Right cardiac atrium (tissue), 5 donors: ENCODE measurements around the gene SLC6A17. TPM values are rescaled to one million over a fixed set of nuclear protein-coding genes. Genes with fewer than 3 reads are reported as not detected.

ENCODE experiments used
- ATAC-seq, 2 donors: fragments of 200-7000 bp; cut with Tn5 transposase; one replicate each; pipeline versions ENCODE4 v1.8.0 to v1.9.1; 2020; ENCODE audit warnings: moderate library complexity in 2 of 2, mild to moderate bottlenecking in 1 of 2
- DNase-seq, 3 donors: peaks; one replicate each; pipeline ENCODE4 v3.0.0-alpha.2; 2020
- H3K27ac ChIP-seq: one replicate; pipeline ENCODE4 v1.5.1; 2013; ENCODE audit warnings: mild to moderate bottlenecking, low read length, control low read depth, moderate library complexity
- H3K27me3 ChIP-seq: one replicate; pipeline ENCODE4 v1.6.1; 2013; ENCODE audit not compliant: control insufficient read depth, insufficient read depth
- H3K4me1 ChIP-seq: one replicate; pipeline ENCODE4 v1.6.1; 2013; ENCODE audit warnings: low read length; ENCODE audit not compliant: control insufficient read depth, insufficient read depth
- H3K4me3 ChIP-seq: one replicate; pipeline ENCODE4 v1.5.1; 2013; ENCODE audit warnings: low read length, control low read depth
- H3K9me3 ChIP-seq: one replicate; pipeline ENCODE4 v1.6.1; 2013; ENCODE audit warnings: low read length; ENCODE audit not compliant: control insufficient read depth
- WGBS: extraction: QIAGEN DNeasy Blood & Tissue Kit; methylation state at CpG from one replicate; pipeline ENCODE4 v1.1.7; 2013; 5-methylcytosine and 5-hydroxymethylcytosine counted together
- intact Hi-C, 4 donors: fragments of 100-400 bp; cut with DNase I; formaldehyde crosslinking; loops; one replicate each; pipeline versions ENCODE4 v1.11.0 to v1.14.0; 2022 to 2023
- polyA plus RNA-seq: library from polyadenylated mRNA; stranded (reverse); fragments of 200-250 nt; gene quantifications from one replicate; pipeline ENCODE4 v1.2.3, GENCODE V29; 2013
- total RNA-seq, 4 donors: library from RNA; stranded (reverse); fragmentation: NEBNext Ultra II Directional; extraction: Animal tissue kit (Norgen Biotek cat#: 25700); gene quantifications; one replicate each; pipeline ENCODE4 v1.2.1, GENCODE V29; 2021
- donor health status: healthy with polysubstance abuse.
- donor health status: DM: no; HTN: yes; CAD: no.
- donor health status: DM: no; HTN: no; CAD: no.
- donor health status: DM: no; HTN: yes; CAD: no; lungs with severe emphysema.
- donor health status: DM: yes; HTN: yes; CAD: no.

Gene SLC6A17
- total and polyA plus RNA-seq, 5 donors: 0.02 to 0.06 TPM; not detected in 3

DNA sequence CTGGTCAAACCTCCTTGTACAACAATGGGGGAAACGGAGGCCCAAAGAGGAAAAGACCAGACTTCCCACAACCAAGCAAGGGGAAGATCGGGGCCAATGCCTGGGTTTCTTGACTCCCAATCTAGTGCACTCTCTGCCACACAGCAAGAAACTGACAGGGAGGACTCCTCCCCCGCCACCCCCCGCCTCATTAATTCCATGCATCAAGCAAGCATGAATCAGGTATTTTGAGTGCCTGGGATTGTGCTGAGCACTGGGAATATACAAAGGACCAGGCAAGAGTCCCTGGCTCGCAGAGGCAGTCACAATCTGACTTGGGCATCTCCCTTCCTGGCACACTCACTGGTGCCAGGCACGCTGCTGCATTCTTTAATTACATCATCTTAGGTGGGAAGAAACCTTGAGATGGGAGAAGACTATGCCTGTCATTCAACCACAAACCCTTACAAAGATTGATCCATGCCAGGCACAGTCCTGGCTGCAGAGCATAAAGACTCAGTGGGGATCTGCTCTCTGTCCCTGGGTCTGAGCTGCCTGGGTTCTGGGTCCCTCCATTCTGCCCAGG lies 55.4 kb downstream of the SLC6A17 start:
- no peaks in the 10 kb centered on the region for H3K4me1 ChIP-seq
- no peak overlapping the region for H3K4me3 ChIP-seq
- H3K27ac ChIP-seq: no peak overlapping the region
- DNase-seq (no peak), ATAC-seq (no peak)
- intact Hi-C loops: loop anchor here in 2 of 4 donors (2.0 to 10.0 kb wide), 5 partner anchors 105 to 289 kb away; partner anchors contain the start of gene LAMTOR5 (in 1 of the 2)
- 84% methylated on average over 6 of the region's 6 CpGs for WGBS
- H3K9me3 ChIP-seq: no peaks in the 10 kb centered on the region
- H3K27me3 ChIP-seq: no peaks in the 10 kb centered on the region

DNA sequence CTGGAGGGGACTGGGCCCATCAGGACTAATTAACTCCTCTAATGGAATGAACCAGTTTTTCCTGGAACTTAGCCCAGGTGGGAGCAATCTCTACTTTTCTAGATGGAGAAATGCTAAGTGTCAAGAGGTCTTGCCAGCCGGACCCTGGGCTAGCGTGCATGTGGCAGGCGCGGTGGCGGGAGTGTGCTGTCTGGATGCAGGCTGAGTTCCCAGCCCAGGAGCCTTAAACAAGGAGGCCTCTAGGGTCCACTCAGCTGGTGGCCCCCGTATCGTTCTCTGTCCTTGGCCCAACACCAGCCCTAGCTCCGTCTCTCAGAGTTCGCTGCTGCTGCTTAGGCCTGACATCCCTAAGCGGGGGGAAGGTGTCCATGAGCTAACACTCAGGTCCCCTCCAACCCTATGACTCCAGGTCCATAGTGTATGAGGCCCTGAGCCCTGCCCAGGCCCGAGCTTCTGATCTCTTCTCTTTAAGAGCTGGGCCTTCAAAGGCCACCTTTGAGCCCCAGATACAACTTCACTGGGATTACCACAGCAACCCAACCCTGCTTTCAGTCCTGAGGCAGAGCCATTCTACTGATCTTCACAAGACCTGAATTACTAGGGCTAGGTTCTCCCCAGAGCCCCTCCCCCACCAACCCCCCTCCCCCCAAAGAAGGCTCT lies 56.1 kb downstream of the SLC6A17 start:
- no peaks in the 10 kb centered on the region for H3K27me3 ChIP-seq
- H3K4me3 ChIP-seq: no peak overlapping the region
- ATAC-seq (no peak), DNase-seq (no peak)
- no peaks in the 10 kb centered on the region for H3K4me1 ChIP-seq
- no peak overlapping the region for H3K27ac ChIP-seq
- WGBS: 86% methylated on average over 11 of the region's 11 CpGs
- intact Hi-C loops: loop anchor here in 2 of 4 donors (2.0 to 10.0 kb wide), 4 partner anchors 104 to 288 kb away; partner anchors contain the start of gene LAMTOR5 (in 1 of the 2)
- H3K9me3 ChIP-seq: no peaks in the 10 kb centered on the region

DNA sequence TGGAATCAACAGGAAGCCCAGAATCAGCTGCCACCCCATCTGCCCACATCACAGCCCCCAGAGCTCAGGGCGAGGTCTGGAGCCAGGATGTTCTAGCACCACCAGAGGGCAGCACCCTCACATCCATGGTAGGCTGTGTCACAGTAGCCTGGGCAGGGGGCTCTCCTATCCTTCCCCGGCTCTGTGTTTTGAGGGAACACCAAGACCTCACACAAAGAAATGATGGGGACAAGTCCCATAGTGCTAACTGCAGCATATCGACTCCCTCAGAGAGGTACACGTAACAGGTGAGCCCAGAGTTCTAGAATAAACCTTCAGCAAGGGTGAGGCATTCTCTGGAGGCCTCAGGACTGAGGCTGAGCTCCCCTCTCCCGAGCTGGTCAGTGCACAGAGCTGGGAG lies 57.5 kb downstream of the SLC6A17 start:
- ATAC-seq: peak in 1 of 2 donors; percentile 37
- Histone ChIP-seq H3K27ac (no peak overlapping the region), H3K9me3 (no peaks in the 10 kb centered on the region), H3K27me3 (no peaks in the 10 kb centered on the region), H3K4me3 (no peak overlapping the region), H3K4me1 (peaks cover 4% of the 10 kb centered on the region)
- WGBS: 27% methylated on average over 5 of the region's 5 CpGs
- intact Hi-C loops: loop anchor here (2.0 to 10.0 kb wide), 6 partner anchors 103 to 287 kb away; partner anchors contain the start of gene LAMTOR5 (in 1 of the 4)
- DNase-seq: peak; percentile 74 to 90 (median 85)

DNA sequence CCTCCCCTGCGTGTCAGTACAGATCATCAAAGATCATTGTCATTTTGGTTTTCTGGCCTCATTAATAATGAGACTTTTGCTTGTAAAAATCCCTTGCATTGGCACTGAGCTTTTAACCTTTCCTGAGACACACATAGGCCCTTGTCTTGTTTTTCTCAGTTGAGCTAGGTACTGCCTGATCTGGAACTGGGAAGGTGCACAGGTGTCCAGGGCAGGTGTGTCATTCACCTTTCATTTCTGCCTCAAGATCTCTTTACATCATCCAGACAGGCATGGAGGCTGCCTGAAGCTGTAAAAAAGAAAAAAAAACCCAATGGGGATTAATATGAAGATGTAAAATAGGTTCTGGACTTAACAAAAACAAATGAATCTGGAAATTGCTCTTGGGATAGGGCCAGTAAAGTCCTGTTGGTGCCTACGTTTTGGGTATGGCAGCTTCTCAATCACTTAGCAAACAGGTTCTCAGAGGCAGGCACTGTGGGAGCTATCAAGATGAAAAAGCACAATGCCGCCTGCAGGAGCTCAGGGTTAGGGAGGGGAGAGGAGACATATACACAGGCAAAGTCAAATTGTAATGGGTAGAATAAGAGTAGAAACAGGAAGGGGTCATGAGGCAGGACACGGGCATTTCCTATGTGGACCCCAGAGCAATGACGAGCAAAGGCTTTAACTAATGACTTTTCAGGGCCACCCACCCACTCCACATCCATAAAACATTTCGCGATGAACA lies 58.8 kb downstream of the SLC6A17 start:
- Histone ChIP-seq H3K27ac (no peak overlapping the region), H3K9me3 (no peaks in the 10 kb centered on the region), H3K4me3 (peak overlapping the region; percentile 65), H3K27me3 (no peaks in the 10 kb centered on the region), H3K4me1 (peaks cover 4% of the 10 kb centered on the region)
- DNase-seq (peak in 1 of 3 donors; percentile 22), ATAC-seq (no peak)
- intact Hi-C loops: loop anchor here (2.0 to 10.0 kb wide), 5 partner anchors 103 to 286 kb away; partner anchors contain the start of gene LAMTOR5 (in 1 of the 4)
- WGBS: 59% methylated on average over 7 of the region's 7 CpGs

DNA sequence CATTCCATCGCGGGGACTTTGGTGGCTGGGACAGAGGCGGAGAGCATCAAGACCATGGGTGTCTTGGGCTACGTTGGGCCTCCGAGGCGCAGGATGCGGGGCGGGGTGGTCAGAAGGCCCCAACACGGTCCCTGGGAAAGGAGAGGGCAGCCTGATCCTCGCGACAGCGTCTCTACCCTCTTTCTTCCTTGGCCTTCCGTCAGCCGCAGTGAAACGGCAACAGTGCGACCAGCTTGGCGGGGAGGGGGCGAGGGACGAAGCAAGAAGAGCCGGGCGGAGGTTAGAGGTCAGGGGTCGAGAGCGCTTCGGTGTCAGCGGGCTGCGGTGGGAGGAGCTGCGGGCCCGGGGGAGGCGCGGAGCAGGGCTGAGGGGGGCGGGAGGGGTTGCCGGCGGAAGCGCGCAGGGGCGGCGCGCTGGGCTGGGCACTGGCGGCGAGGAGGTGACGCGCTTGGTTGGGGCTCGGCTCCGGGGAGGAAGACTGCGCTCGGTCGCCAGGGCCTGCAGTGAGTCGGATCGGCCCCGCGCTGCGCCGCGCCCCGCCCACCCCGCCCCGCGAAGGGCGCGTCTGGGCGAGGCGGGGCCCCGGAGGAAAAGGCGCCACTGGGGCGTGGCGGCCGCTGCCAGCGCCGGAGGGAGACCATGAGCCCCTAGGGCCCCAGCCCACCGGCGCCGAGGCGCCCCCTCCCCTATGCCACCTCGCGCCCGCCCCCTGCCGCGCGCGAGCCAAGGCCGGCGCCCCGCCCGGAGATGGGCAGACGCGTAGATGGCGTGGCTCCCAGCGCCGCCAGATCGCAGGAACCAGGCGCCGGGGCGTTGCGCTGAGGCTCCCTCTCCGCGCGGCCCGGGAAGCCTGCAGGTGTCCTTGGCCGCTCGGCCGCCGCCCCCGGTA lies 59.7 kb downstream of the SLC6A17 start, which contains the start of gene KCNC4:
KCNC4 (plus strand) TSS at position 600 of the 889 bp plus-strand sequence. CDS start 1,186 bp downstream, outside the sequence.
- peak within 1 kb of the TSS; percentile 65 for H3K4me3 ChIP-seq
- H3K4me1 ChIP-seq: peaks cover 4% of the 10 kb centered on the region
- peak within 1 kb of the TSS; percentile 81 for H3K27ac ChIP-seq
- intact Hi-C loops: loop anchor here (2.0 to 10.0 kb wide), 5 partner anchors 102 to 285 kb away; partner anchors contain the start of gene LAMTOR5 (in 1 of the 4)
- peak; percentile 95 for ATAC-seq
- DNase-seq: peak; percentile 93 to 97 (median 97)
- no peaks in the 10 kb centered on the region for H3K27me3 ChIP-seq
- 2% methylated on average over 100 of the region's 103 CpGs for WGBS
- no peaks in the 10 kb centered on the region for H3K9me3 ChIP-seq

DNA sequence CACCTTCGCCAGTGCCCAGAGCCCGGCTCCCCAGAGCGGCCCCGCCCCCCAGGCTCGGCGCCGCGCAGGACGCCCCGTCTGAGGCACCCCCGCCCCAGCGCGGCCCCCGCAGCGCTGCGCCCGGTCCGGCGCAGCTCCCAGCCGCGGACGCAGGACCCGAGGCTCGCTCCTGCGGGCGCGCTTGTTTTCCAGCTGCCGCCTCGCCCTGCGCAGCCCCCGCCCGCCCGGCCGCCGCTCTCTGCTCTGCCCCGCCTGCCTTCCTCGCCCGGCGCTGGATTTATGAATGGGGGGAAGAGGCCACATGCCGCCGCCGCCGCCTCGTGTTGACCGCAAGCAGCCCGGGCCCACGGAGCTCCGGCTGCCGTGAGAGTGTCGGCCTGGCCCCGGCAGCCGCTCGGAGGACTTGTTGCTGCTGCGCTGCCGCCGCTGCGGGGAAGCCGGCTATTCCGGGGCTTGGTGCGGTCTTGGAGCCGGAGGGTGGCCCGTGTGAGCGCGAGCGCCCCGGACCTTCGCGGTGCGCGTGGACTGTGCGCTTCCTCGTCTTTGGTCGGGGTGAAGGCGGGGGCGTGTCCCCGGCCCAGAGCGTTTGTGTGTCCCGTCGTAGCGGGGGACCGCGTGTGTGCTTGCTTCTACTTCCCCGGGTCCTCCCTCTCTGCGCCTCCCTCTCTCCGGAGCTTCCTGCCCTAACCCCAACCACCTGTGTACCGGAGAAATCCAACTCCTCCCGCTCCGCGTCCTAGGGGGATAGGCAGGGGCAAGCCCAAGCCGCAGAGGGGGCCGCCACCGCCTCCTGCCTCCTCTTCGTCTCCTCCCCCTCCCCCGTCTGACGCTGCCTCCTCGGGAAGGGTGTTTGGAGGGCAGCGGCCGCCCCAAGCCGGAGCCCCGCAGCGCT lies 60.6 kb downstream of the SLC6A17 start:
- Histone ChIP-seq H3K4me3 (peak overlapping the region; percentile 65), H3K27me3 (no peaks in the 10 kb centered on the region), H3K4me1 (peaks cover 4% of the 10 kb centered on the region), H3K9me3 (no peaks in the 10 kb centered on the region), H3K27ac (peak overlapping the region; percentile 19)
- ATAC-seq (peak; percentile 7 to 29), DNase-seq (peak; percentile 55 to 81 (median 77))
- under 1% methylated on average over 101 of the region's 101 CpGs for WGBS
- intact Hi-C loops: no loop called here

DNA sequence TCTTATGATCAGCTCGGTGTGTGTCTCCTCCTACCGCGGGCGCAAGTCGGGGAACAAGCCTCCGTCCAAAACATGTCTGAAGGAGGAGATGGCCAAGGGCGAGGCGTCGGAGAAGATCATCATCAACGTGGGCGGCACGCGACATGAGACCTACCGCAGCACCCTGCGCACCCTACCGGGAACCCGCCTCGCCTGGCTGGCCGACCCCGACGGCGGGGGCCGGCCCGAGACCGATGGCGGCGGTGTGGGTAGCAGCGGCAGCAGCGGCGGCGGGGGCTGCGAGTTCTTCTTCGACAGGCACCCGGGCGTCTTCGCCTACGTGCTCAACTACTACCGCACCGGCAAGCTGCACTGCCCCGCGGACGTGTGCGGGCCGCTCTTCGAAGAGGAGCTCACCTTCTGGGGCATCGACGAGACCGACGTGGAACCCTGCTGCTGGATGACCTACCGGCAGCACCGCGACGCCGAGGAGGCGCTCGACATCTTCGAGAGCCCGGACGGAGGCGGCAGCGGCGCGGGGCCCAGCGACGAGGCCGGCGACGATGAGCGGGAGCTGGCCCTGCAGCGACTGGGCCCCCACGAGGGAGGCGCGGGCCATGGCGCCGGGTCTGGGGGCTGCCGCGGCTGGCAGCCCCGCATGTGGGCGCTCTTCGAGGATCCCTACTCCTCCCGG lies 61.3 kb downstream of the SLC6A17 start:
- H3K27ac ChIP-seq: no peak overlapping the region
- 9% methylated on average over 81 of the region's 81 CpGs for WGBS
- intact Hi-C loops: no loop called here
- H3K4me3 ChIP-seq: peak overlapping the region; percentile 65
- ATAC-seq (no peak), DNase-seq (peak in 2 of 3 donors; percentile 54 to 65)
- H3K4me1 ChIP-seq: peaks cover 4% of the 10 kb centered on the region
- H3K27me3 ChIP-seq: no peaks in the 10 kb centered on the region
- H3K9me3 ChIP-seq: no peaks in the 10 kb centered on the region

DNA sequence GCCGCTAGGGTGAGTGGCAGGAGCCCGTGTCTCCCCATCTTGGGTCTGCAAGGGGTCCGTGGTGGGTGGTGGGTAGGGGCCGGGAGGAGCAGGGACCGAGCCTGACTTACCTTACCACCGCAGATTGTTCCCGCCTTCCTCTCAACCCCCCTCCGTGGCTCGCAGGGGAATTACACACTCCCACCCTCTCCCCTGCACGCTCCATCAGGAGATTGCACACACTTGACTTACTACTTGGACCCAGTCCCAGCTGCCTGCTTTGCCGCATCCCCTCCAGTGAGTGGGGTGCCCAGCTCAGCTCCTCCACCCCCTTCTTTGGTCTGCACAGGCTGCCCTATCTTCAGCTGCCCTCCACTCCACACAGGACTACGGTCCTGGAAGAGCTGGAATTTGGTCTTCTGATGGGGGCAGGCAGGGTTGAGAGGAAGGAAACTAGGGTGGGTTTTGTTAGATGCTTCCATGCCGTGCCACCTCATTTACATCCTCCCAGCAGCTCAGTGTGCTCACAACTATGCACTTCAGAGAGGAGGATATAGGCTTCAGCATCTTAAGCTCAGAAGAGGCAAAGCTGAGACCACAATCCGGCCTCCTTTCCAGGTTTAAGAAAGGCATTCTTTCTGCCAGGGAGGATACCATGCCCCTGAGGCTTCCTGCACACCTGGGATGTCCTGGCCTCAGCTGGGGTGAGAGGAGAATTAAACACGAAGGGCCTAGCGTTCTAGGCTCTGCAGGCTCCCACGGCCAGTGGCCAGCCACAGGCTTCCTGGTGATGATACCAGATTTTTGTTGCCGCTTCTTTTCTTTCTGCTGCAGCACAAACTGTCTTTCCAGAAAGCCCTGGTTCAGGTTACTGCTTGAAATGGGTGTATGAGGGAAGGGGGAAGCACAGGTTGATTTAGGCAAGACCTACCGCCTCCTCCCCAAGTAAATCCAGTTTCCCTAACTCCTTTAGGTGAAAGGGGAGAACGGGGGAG lies 62.2 kb downstream of the SLC6A17 start:
- ATAC-seq (no peak), DNase-seq (no peak)
- no peaks in the 10 kb centered on the region for H3K27me3 ChIP-seq
- H3K4me1 ChIP-seq: peaks cover 4% of the 10 kb centered on the region
- no peak overlapping the region for H3K27ac ChIP-seq
- intact Hi-C loops: no loop called here
- WGBS: 43% methylated on average over 20 of the region's 20 CpGs
- no peaks in the 10 kb centered on the region for H3K9me3 ChIP-seq
- H3K4me3 ChIP-seq: peak overlapping the region; percentile 65
